Psoas muscle (tissue), 8 donors: ENCODE data around the gene FNDC3B. TPM values are rescaled to one million over a fixed set of nuclear protein-coding genes. Genes with fewer than 3 reads are reported as not detected.
"Not testable (repeated sequence)": the region's sequence is repeated elsewhere in the genome, so short reads cannot be mapped to it uniquely, and the experiment has no call there.

Experiments used
- ATAC-seq, 4 donors: fragments of 200-7000 bp; cut with Tn5 transposase; one replicate each; pipeline ENCODE4 v1.9.1; 2020; ENCODE audit warnings: moderate library complexity in 3 of 4, mild to moderate bottlenecking in 2 of 4
- DNase-seq, 2 donors: peaks; one replicate each; pipeline ENCODE4 v3.0.0-alpha.2; 2020
- H3K27ac ChIP-seq: fragments of 200-600 bp; one replicate; pipeline ENCODE4 v1.8.0; 2022
- H3K27me3 ChIP-seq, 3 donors: fragments of 200-600 bp in 1 of 3; one replicate each; pipeline versions ENCODE4 v1.6.1 to v1.8.0; 2013 to 2022; ENCODE audit warnings: low read length in 2 of 3, mild to moderate bottlenecking in 2 of 3, moderate library complexity in 1 of 3; ENCODE audit not compliant: insufficient read depth in 3 of 3
- H3K36me3 ChIP-seq, 2 donors: fragments of 200-600 bp in 1 of 2; one replicate each; pipeline versions ENCODE4 v1.6.1 to v1.8.0; 2013 to 2022; ENCODE audit warnings: low read depth in 1 of 2, mild to moderate bottlenecking in 1 of 2, moderate library complexity in 1 of 2; ENCODE audit not compliant: insufficient read depth in 1 of 2
- H3K4me1 ChIP-seq: fragments of 200-600 bp; one replicate; pipeline ENCODE4 v1.8.0; 2022
- H3K4me3 ChIP-seq: fragments of 200-600 bp; one replicate; pipeline ENCODE4 v1.8.0; 2022; ENCODE audit warnings: mild to moderate bottlenecking
- H3K9me3 ChIP-seq: fragments of 200-600 bp; one replicate; pipeline ENCODE4 v1.8.0; 2022
- whole genome bisulfite sequencing, 3 donors: extraction: QIAGEN DNeasy Blood & Tissue Kit; methylation state at CpG; one replicate each; pipeline versions ENCODE4 v1.1.6 to v1.1.7; 2013; 5-methylcytosine and 5-hydroxymethylcytosine counted together
- intact Hi-C, 2 donors: fragments of 100-400 bp; cut with DNase I; formaldehyde crosslinking; loops; one replicate each; pipeline versions ENCODE4 v1.11.0 to v1.14.2; 2022
- polyA plus RNA-seq, 3 donors: library from polyadenylated mRNA; stranded (reverse); fragments of 200-250 nt; gene quantifications; one replicate each; pipeline ENCODE4 v1.2.3, GENCODE V29; 2013
- total RNA-seq, 4 donors: library from RNA; stranded (reverse); fragmentation: NEBNext Ultra II Directional in 2 of 4; extraction: Animal tissue kit (Norgen Biotek cat#: 25700) in 2 of 4; gene quantifications; one replicate each; pipeline versions ENCODE4 v1.2.1 to v1.2.4, GENCODE V29; 2021 to 2023
- TF ChIP-seq, protein P1 (sequence below): fragments of 200-600 bp; IDR thresholded peaks from one replicate; pipeline ENCODE4 v1.8.0; 2022; ENCODE audit warnings: antibody characterized with exemption
- donor health status: healthy with polysubstance abuse.
- donor health status: DM: no; HTN: no; CAD: no; lungs with moderate emphysema.
- donor health status: Bipolar disorder and iron deficiency.
- donor health status: healthy.
- donor health status: DM: yes; HTN: yes; CAD: no.
- donor health status: DM: no; HTN: no; CAD: no.
- donor health status: DM: no; HTN: no; CAD: no.
- donor health status: DM: yes; HTN: yes; CAD: no.

FNDC3B gene
- total and polyA plus RNA-seq, 7 donors, result 12.4 to 133 (median 50.8) TPM

DNA sequence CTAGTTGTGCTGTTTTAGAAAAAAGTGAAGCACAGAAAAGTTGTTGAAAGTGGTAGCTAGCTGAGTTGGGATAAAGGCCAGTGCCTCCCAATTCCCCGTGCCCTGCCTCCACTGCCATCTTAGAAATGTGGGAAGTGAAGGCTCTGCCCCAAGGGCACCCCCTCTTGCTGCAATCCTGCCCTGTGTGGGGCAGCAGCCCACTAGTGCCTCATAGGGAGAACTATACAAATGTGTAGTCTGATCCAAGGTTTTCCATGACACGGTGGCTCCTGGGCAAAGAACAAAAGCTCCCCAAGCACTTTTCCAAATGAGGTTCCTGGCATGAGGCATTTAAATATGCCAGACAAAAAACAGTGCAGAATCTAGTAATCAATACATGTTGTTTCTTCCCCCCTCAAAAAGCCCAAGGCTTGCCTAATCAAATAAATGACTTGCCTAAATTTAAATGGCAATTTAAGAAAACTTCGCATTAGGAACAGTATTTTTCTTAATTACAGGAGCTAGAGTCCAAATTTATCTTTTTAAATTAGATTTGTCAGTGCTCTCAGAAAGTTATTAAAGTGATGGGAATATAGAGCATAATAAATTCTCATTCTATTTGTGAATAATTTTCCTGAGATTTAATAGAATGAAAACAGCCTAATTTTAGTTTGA, 325.1 kb downstream of the FNDC3B start:
- intact Hi-C loops, result loop anchor here in 1 of 2 donors (10.0 kb wide), 1 partner anchor 110 kb away; no protein-coding TSS in a partner anchor
- no peaks in the 10 kb centered on the region for H3K9me3 ChIP-seq
- peaks cover 5 to 37% of the 10 kb centered on the region in 2 donors for H3K36me3 ChIP-seq
- no peaks in the 10 kb centered on the region for H3K27me3 ChIP-seq
- DNase-seq (no peak), ATAC-seq (no peak)
- WGBS, 3 donors, result 62 to 73% (median 65%) methylated on average over 3 of the region's 3 CpGs
- no peak overlapping the region for H3K27ac ChIP-seq
- peaks cover 15% of the 10 kb centered on the region for H3K4me1 ChIP-seq
- TF ChIP-seq, protein P1, sequence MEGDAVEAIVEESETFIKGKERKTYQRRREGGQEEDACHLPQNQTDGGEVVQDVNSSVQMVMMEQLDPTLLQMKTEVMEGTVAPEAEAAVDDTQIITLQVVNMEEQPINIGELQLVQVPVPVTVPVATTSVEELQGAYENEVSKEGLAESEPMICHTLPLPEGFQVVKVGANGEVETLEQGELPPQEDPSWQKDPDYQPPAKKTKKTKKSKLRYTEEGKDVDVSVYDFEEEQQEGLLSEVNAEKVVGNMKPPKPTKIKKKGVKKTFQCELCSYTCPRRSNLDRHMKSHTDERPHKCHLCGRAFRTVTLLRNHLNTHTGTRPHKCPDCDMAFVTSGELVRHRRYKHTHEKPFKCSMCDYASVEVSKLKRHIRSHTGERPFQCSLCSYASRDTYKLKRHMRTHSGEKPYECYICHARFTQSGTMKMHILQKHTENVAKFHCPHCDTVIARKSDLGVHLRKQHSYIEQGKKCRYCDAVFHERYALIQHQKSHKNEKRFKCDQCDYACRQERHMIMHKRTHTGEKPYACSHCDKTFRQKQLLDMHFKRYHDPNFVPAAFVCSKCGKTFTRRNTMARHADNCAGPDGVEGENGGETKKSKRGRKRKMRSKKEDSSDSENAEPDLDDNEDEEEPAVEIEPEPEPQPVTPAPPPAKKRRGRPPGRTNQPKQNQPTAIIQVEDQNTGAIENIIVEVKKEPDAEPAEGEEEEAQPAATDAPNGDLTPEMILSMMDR, result no peak
- no peak overlapping the region for H3K4me3 ChIP-seq

DNA sequence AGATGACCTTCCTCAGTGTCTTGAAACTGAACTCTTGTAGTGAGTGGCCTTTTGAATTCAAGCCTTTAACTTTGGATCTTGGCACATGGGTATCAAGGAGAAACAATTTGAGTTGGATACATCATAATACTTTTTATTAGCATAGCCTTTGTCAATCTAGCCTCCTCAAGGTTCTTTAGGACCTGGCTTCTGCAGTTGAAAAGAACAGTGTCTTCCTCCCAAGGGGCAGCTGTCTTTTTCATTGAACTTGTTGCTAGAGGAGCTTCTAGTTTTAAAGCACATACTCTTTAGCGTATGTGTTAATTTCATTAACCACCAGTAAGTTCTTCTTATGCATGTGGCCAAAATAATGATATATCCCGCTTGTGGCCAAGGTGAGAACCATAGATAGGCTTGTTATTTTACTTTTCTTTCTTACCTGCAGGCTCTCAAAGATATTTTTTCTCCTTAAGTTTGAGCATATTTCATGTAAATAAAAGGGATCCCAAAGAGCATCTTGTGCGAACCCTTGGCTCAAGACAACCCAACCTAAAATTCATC, 325.7 kb downstream of the FNDC3B start:
- ATAC-seq, result no peak
- 94 to 98% (median 96%) methylated on average over 3 of the region's 3 CpGs for whole genome bisulfite sequencing, 3 donors
- intact Hi-C loops, result loop anchor here in 1 of 2 donors (10.0 kb wide), 1 partner anchor 110 kb away; no protein-coding TSS in a partner anchor
- TF ChIP-seq, protein P1, result no peak
- Histone ChIP-seq H3K36me3 (peaks cover 5 to 37% of the 10 kb centered on the region in 2 donors), H3K4me3 (no peak overlapping the region), H3K4me1 (peaks cover 16% of the 10 kb centered on the region), H3K27ac (no peak overlapping the region), H3K9me3 (no peaks in the 10 kb centered on the region), H3K27me3 (no peaks in the 10 kb centered on the region)
- DNase-seq, result no peak

DNA sequence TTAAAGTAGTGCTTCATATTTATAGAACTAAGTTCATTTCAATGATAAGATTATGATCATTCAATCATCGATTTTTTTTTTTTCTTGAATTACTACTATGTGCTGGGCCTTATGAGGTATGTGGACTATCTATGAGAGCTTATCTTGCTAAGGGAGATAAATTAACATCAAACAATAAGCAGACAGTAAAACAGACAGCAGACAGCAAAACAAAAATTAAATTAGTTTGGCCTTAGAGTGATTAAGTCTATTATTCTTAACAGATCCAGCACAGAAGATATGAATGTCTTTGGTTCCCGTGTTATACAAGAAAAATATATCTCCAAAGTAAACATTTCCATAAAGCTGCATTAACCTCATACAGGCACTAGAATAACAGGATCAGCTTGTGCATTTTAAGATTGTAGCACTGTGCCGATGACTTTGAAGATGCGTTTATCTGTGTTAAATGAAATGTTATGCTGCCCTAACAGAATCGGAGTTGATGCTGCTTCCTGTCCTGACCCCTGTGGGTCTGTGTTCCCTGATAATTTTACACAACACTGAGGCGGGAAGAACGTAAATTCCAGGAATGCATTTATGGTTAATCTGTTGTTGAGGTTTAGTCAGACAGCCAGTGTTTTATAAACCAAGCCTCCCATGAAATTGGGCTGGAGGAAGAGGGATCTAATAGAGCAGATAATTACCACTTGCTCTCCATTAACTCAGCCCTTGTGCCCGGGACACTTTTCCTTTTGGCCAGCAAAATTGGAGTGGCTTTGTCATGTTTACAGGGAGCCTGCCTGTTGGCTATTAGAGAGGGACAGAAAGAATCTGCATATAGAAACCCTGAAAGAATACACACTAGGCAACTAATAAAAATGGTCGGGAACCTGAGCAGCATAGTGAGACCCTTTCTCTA, 328.1 kb downstream of the FNDC3B start:
- H3K9me3 ChIP-seq, result no peaks in the 10 kb centered on the region
- TF ChIP-seq, protein P1, result no peak
- H3K36me3 ChIP-seq, result peaks cover 3 to 44% of the 10 kb centered on the region in 2 donors
- H3K4me3 ChIP-seq, result no peak overlapping the region
- DNase-seq (no peak), ATAC-seq (no peak)
- 53 to 68% (median 53%) methylated on average over 9 of the region's 9 CpGs for WGBS, 3 donors
- no peak overlapping the region for H3K27ac ChIP-seq
- no peaks in the 10 kb centered on the region for H3K27me3 ChIP-seq
- H3K4me1 ChIP-seq, result peaks cover 32% of the 10 kb centered on the region
- intact Hi-C loops, result loop anchor here in 1 of 2 donors (10.0 kb wide), 1 partner anchor 107 kb away; no protein-coding TSS in a partner anchor

DNA sequence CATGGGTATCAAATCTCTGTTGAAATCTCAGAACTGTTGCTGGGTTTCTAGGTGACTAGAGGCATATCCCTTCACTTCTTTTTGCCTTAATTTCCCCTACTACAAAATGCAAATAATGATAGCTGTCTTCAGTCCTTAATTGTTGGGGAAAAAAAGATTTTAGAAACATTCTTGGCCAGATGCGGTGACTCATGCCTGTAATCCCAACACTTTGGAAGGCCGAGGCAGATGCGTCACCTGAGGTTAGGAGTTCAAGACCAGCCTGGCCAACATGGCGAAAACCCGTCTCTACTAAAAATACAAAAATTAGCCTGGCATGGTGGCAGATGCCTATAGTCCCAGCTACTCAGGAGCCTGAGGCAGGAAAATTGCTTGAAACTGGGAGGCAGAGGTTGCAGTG, 329.2 kb downstream of the FNDC3B start:
- not testable (repeated sequence) for H3K9me3 ChIP-seq, H3K4me3 ChIP-seq, H3K27me3 ChIP-seq, ATAC-seq, DNase-seq
- intact Hi-C loops, result loop anchor here in 1 of 2 donors (10.0 kb wide), 1 partner anchor 106 kb away; no protein-coding TSS in a partner anchor
- 80 to 94% (median 82%) methylated on average over 5 of the region's 5 CpGs for WGBS, 3 donors
- Histone ChIP-seq H3K27ac (peak overlapping the region; percentile 58), H3K36me3 (peaks cover 3 to 34% of the 10 kb centered on the region in 2 donors), H3K4me1 (peaks cover 32% of the 10 kb centered on the region)
